ENCODE measurements around the gene HEATR3. TPM values are rescaled to one million over a fixed set of nuclear protein-coding genes. Genes with fewer than 3 reads are reported as not detected.

Gene HEATR3
- 7.7 TPM for polyA plus RNA-seq (2012; ENCODE audit: low read depth, missing spikeins)

GRCh38 chr16:50065624-50066481 is at the start of gene HEATR3:
Gene HEATR3 (plus strand): TSS chr16:50065970. CDS start chr16:50066132, 162 bp downstream.
- DNase-seq (ENCODE audit: insufficient read length, low spot score) (peak; percentile 89), FAIRE-seq (peak; percentile 97)
- TF ChIP-seq PAX5 (IDR thresholded peaks at IDR 0.05; ENCODE audit: insufficient read depth, low read length, severe bottlenecking) (no peak), POLR2AphosphoS5 (IDR thresholded peaks at IDR 0.05; ENCODE audit: low read depth, low read length) (peak; percentile 67; the same call in 1 of the 2 replicates), SPI1 (IDR thresholded peaks at IDR 0.05; ENCODE audit: low read depth, low read length) (0 out of 2 replicates have a peak, but pooled peaks have one; percentile 12), POLR2A (IDR thresholded peaks at IDR 0.05; ENCODE audit: low read depth, low read length) (peak; percentile 66; the same call in 1 of the 2 replicates), POU2F2 (IDR thresholded peaks at IDR 0.05; ENCODE audit: low read depth, low read length) (no peak), TAF1 (IDR thresholded peaks at IDR 0.05; ENCODE audit: low read depth, low read length) (peak; percentile 23; the same call in 1 of the 2 replicates)

GRCh38 chr16:50017553-50017952 is 48.2 kb upstream of the HEATR3 start:
- TF ChIP-seq SPI1 (IDR thresholded peaks at IDR 0.05; ENCODE audit: low read depth, low read length) (no peak), POLR2AphosphoS5 (IDR thresholded peaks at IDR 0.05; ENCODE audit: low read depth, low read length) (no peak), POU2F2 (IDR thresholded peaks at IDR 0.05; ENCODE audit: low read depth, low read length) (no peak), PAX5 (IDR thresholded peaks at IDR 0.05; ENCODE audit: insufficient read depth, low read length, severe bottlenecking) (no peak), POLR2A (IDR thresholded peaks at IDR 0.05; ENCODE audit: low read depth, low read length) (no peak), TAF1 (IDR thresholded peaks at IDR 0.05; ENCODE audit: low read depth, low read length) (no peak)
- FAIRE-seq: no peak

GRCh38 chr16:50021544-50021943 is 44.2 kb upstream of the HEATR3 start:
- no peak for FAIRE-seq
- TF ChIP-seq TAF1 (IDR thresholded peaks at IDR 0.05; ENCODE audit: low read depth, low read length): no peak
- no peak for TF ChIP-seq POLR2A (IDR thresholded peaks at IDR 0.05; ENCODE audit: low read depth, low read length)
- no peak for TF ChIP-seq POU2F2 (IDR thresholded peaks at IDR 0.05; ENCODE audit: low read depth, low read length)
- TF ChIP-seq SPI1 (IDR thresholded peaks at IDR 0.05; ENCODE audit: low read depth, low read length): no peak
- DNase-seq (ENCODE audit: insufficient read length, low spot score): no peak

More at GRCh38 chr16:50017553-50017952, 48.2 kb upstream of the HEATR3 start:
- no peak for DNase-seq (ENCODE audit: insufficient read length, low spot score)

GRCh38 chr16:50023641-50024040 is 42.1 kb upstream of the HEATR3 start:
- FAIRE-seq (no peak), DNase-seq (ENCODE audit: insufficient read length, low spot score) (no peak)
- no peak for TF ChIP-seq POLR2AphosphoS5 (IDR thresholded peaks at IDR 0.05; ENCODE audit: low read depth, low read length)
- no peak for TF ChIP-seq PAX5 (IDR thresholded peaks at IDR 0.05; ENCODE audit: insufficient read depth, low read length, severe bottlenecking)
- no peak for TF ChIP-seq POU2F2 (IDR thresholded peaks at IDR 0.05; ENCODE audit: low read depth, low read length)
- no peak for TF ChIP-seq SPI1 (IDR thresholded peaks at IDR 0.05; ENCODE audit: low read depth, low read length)
- TF ChIP-seq TAF1 (IDR thresholded peaks at IDR 0.05; ENCODE audit: low read depth, low read length): no peak
- no peak for TF ChIP-seq POLR2A (IDR thresholded peaks at IDR 0.05; ENCODE audit: low read depth, low read length)

- TF ChIP-seq PAX5 (IDR thresholded peaks at IDR 0.05; ENCODE audit: insufficient read depth, low read length, severe bottlenecking) (no peak), POLR2AphosphoS5 (IDR thresholded peaks at IDR 0.05; ENCODE audit: low read depth, low read length) (no peak), TAF1 (IDR thresholded peaks at IDR 0.05; ENCODE audit: low read depth, low read length) (no peak), POU2F2 (IDR thresholded peaks at IDR 0.05; ENCODE audit: low read depth, low read length) (no peak), POLR2A (IDR thresholded peaks at IDR 0.05; ENCODE audit: low read depth, low read length) (no peak), SPI1 (IDR thresholded peaks at IDR 0.05; ENCODE audit: low read depth, low read length) (no peak)
- DNase-seq (ENCODE audit: insufficient read length, low spot score): no peak
- FAIRE-seq: peak; percentile 20
Measured at GRCh38 chr16:50024207-50024606, 41.6 kb upstream of the HEATR3 start.

- peak; percentile 54 for TF ChIP-seq SPI1 (IDR thresholded peaks at IDR 0.05; ENCODE audit: low read depth, low read length)
- TF ChIP-seq PAX5 (IDR thresholded peaks at IDR 0.05; ENCODE audit: insufficient read depth, low read length, severe bottlenecking): peak; percentile 33
- TF ChIP-seq POLR2AphosphoS5 (IDR thresholded peaks at IDR 0.05; ENCODE audit: low read depth, low read length): no peak
- TF ChIP-seq POU2F2 (IDR thresholded peaks at IDR 0.05; ENCODE audit: low read depth, low read length): peak; percentile 28; the same call in 1 of the 2 replicates
- TF ChIP-seq TAF1 (IDR thresholded peaks at IDR 0.05; ENCODE audit: low read depth, low read length): no peak
- TF ChIP-seq POLR2A (IDR thresholded peaks at IDR 0.05; ENCODE audit: low read depth, low read length): no peak
- FAIRE-seq: peak; percentile 97
Measured at GRCh38 chr16:50024684-50025536, 40.9 kb upstream of the HEATR3 start, which contains the start of gene CNEP1R1. Gene CNEP1R1 (plus strand): TSS chr16:50025225. CDS start chr16:50025316, 91 bp downstream.

GRCh38 chr16:50025537-50025931 is 40.2 kb upstream of the HEATR3 start:
- peak; percentile 38 for FAIRE-seq
- no peak for TF ChIP-seq TAF1 (IDR thresholded peaks at IDR 0.05; ENCODE audit: low read depth, low read length)
- no peak for TF ChIP-seq PAX5 (IDR thresholded peaks at IDR 0.05; ENCODE audit: insufficient read depth, low read length, severe bottlenecking)
- no peak for TF ChIP-seq SPI1 (IDR thresholded peaks at IDR 0.05; ENCODE audit: low read depth, low read length)
- no peak for TF ChIP-seq POLR2A (IDR thresholded peaks at IDR 0.05; ENCODE audit: low read depth, low read length)
- no peak for TF ChIP-seq POLR2AphosphoS5 (IDR thresholded peaks at IDR 0.05; ENCODE audit: low read depth, low read length)
- no peak for TF ChIP-seq POU2F2 (IDR thresholded peaks at IDR 0.05; ENCODE audit: low read depth, low read length)
- peak; percentile 27 for DNase-seq (ENCODE audit: insufficient read length, low spot score)

More at GRCh38 chr16:50024684-50025536, 40.9 kb upstream of the HEATR3 start, which contains the start of gene CNEP1R1:
- peak; percentile 91 for DNase-seq (ENCODE audit: insufficient read length, low spot score)

- TF ChIP-seq POLR2AphosphoS5 (IDR thresholded peaks at IDR 0.05; ENCODE audit: low read depth, low read length) (no peak), PAX5 (IDR thresholded peaks at IDR 0.05; ENCODE audit: insufficient read depth, low read length, severe bottlenecking) (no peak), SPI1 (IDR thresholded peaks at IDR 0.05; ENCODE audit: low read depth, low read length) (no peak), POU2F2 (IDR thresholded peaks at IDR 0.05; ENCODE audit: low read depth, low read length) (no peak), POLR2A (IDR thresholded peaks at IDR 0.05; ENCODE audit: low read depth, low read length) (no peak), TAF1 (IDR thresholded peaks at IDR 0.05; ENCODE audit: low read depth, low read length) (no peak)
- no peak for DNase-seq (ENCODE audit: insufficient read length, low spot score)
- FAIRE-seq: no peak
Measured at GRCh38 chr16:50027829-50028228, 37.9 kb upstream of the HEATR3 start.

Measured in GM12891 (cell line).